Measurements from ENCODE around the gene ZC3HAV1L. TPM values are rescaled to one million over a fixed set of nuclear protein-coding genes. Genes with fewer than 3 reads are reported as not detected.

Gene ZC3HAV1L
- total and polyA plus RNA-seq, 2 of the 8 experiments (the other 6 are each of a cell fraction or from before 2014, with no cell fraction given), result 5.2 to 7.0 TPM

GRCh38 chr7:139044813-139045794, 9.3 kb upstream of the ZC3HAV1L start (continued):
- no peak for TF ChIP-seq CHD7 (IDR thresholded peaks at IDR 0.05; ENCODE audit: insufficient replicate concordance, low read length)
- no peak for TF ChIP-seq SIRT6 (IDR thresholded peaks at IDR 0.05; ENCODE audit: low read length)
